Mesendoderm (in vitro differentiated cells): ENCODE data around the gene IFNA4.
"Not testable (repeated sequence)": the region's sequence is repeated elsewhere in the genome, so short reads cannot be mapped to it uniquely, and the experiment has no call there.

ENCODE experiments used
- DNase-seq: peaks from one replicate; pipeline ENCODE4 v3.0.0; 2013
- H2AK5ac ChIP-seq: 2 replicates; pipeline ENCODE4 v1.6.1; 2013; ENCODE audit warnings: low read length, inconsistent platforms
- H2BK120ac ChIP-seq: 2 replicates; pipeline ENCODE4 v1.6.1; 2013; ENCODE audit warnings: low read depth, mild to moderate bottlenecking, low read length, moderate library complexity, mixed read lengths
- H2BK15ac ChIP-seq: replicated peaks from 2 replicates; pipeline ENCODE4 v1.6.1; 2013; ENCODE audit warnings: low read depth, mild to moderate bottlenecking, moderate library complexity
- H2BK5ac ChIP-seq: 2 replicates; pipeline ENCODE4 v1.6.1; 2013; ENCODE audit warnings: low read length, inconsistent platforms
- H3K18ac ChIP-seq: 2 replicates; pipeline ENCODE4 v1.6.1; 2013; ENCODE audit warnings: mild to moderate bottlenecking, low read length, mixed read lengths
- H3K23ac ChIP-seq: one replicate; pipeline ENCODE4 v1.6.1; 2013; ENCODE audit warnings: low read length
- H3K27ac ChIP-seq: 2 replicates; pipeline ENCODE4 v1.5.1; 2013; ENCODE audit warnings: low read depth, mild to moderate bottlenecking, inconsistent platforms, low read length, moderate library complexity
- H3K27me3 ChIP-seq: 2 replicates; pipeline ENCODE4 v1.6.1; 2013; ENCODE audit warnings: low read length, control low read depth, mild to moderate bottlenecking, inconsistent platforms; ENCODE audit not compliant: insufficient read depth, poor library complexity
- H3K36me3 ChIP-seq: 2 replicates; pipeline ENCODE4 v1.6.1; 2013; ENCODE audit warnings: low read length, inconsistent platforms; ENCODE audit not compliant: control insufficient read depth, insufficient read depth
- H3K4ac ChIP-seq: one replicate; pipeline ENCODE4 v1.6.1; 2013; ENCODE audit warnings: low read depth, mild to moderate bottlenecking, low read length, moderate library complexity
- H3K4me1 ChIP-seq: 2 replicates; pipeline ENCODE4 v1.6.1; 2013; ENCODE audit warnings: low read depth, low read length, inconsistent platforms; ENCODE audit not compliant: control insufficient read depth
- H3K4me2 ChIP-seq: 2 replicates; pipeline ENCODE4 v1.6.1; 2013; ENCODE audit warnings: low read length
- H3K4me3 ChIP-seq: 2 replicates; pipeline ENCODE4 v1.5.1; 2013; ENCODE audit warnings: mild to moderate bottlenecking, low read length
- H3K56ac ChIP-seq: one replicate; pipeline ENCODE4 v1.6.1; 2013; ENCODE audit warnings: low read length
- H3K79me1 ChIP-seq: 2 replicates; pipeline ENCODE4 v1.6.1; 2013; ENCODE audit warnings: low read length, inconsistent platforms
- H3K79me2 ChIP-seq: 2 replicates; pipeline ENCODE4 v1.6.1; 2013; ENCODE audit warnings: mild to moderate bottlenecking, low read length; ENCODE audit not compliant: control insufficient read depth, insufficient read depth
- H3K9ac ChIP-seq: 2 replicates; pipeline ENCODE4 v1.6.1; 2013; ENCODE audit warnings: low read length, inconsistent platforms
- H4K5ac ChIP-seq: one replicate; pipeline ENCODE4 v1.6.1; 2013; ENCODE audit warnings: low read length
- H4K8ac ChIP-seq: one replicate; pipeline ENCODE4 v1.6.1; 2013; ENCODE audit warnings: low read depth, mild to moderate bottlenecking, control low read depth, low read length, moderate library complexity
- WGBS: extraction: QIAGEN DNeasy Blood & Tissue Kit; methylation state at CpG from one replicate; pipeline ENCODE4 v1.1.7; 2013; ENCODE audit warnings: low lambda C conversion rate, missing lambda C conversion rate; ENCODE audit not compliant: insufficient coverage; ENCODE audit errors: extremely low coverage; 5-methylcytosine and 5-hydroxymethylcytosine counted together

Gene IFNA4

DNA sequence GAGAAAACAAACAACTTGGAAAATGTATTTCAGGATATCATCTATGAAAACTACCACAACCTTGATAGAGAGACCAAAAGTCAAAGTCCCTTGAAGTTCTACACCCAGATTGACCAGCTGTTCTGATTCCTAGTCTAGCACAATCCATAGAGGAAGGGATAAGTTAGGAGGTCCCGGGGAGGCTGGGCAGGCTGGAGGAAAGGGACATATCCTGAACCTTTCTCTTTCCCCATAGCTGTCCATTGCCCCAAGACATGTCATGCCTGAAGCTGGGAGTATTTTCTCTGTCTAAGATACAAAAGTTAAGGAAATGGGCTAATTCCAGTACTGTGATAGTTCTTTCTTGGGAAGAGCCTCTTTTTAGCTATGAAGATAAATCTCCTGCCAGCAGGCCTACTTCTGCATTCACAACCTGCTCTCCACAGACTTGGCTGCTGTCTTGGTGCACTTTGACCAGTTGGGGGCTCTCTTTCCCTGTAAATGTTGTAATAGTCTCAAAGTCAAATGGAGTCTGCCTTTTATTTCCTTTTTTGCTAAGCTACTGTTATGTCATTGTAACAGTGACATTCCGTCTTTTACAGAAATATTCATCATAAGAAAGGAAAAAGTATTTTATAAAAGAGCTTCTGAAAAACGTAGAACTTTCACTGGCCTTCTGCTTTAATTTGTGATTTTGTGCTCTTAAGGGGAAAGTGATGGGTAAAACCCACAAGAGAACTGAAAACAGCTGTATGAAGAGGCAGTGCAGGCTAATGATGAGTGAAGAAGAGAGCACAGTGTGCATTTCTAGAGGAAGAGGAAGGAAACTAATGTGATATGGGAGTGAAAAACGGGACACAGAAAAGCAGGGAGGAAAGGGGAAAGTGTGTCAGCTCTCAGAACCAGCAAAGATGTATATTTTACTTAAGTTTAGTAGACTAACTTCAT lies 4.3 kb downstream of the IFNA4 start:
- no CpG with 5 or more reads among the region's 4 CpGs for WGBS
- not testable (repeated sequence) for H3K27ac ChIP-seq, H3K4me2 ChIP-seq, H3K4me3 ChIP-seq, H3K36me3 ChIP-seq, H2BK120ac ChIP-seq, H3K4ac ChIP-seq, H4K8ac ChIP-seq, H3K27me3 ChIP-seq, H3K23ac ChIP-seq, H3K79me2 ChIP-seq, H3K4me1 ChIP-seq, H2BK5ac ChIP-seq, H2BK15ac ChIP-seq, H3K18ac ChIP-seq, H2AK5ac ChIP-seq, H4K5ac ChIP-seq, H3K79me1 ChIP-seq, H3K56ac ChIP-seq, H3K9ac ChIP-seq
- DNase-seq, result peak; percentile 39

GRCh38 chr9:21174671-21175070 lies 12.7 kb downstream of the IFNA4 start:
- Histone ChIP-seq H3K4me1 (no peaks in the 10 kb centered on the region), H3K27me3 (no peaks in the 10 kb centered on the region), H3K79me2 (no peaks in the 10 kb centered on the region), H3K4ac (no peak overlapping the region), H3K27ac (no peak overlapping the region), H2BK120ac (no peak overlapping the region), H2BK5ac (no peak overlapping the region), H2BK15ac (no peak overlapping the region), H3K9ac (no peak overlapping the region), H3K79me1 (no peaks in the 10 kb centered on the region), H3K56ac (no peak overlapping the region), H4K5ac (no peak overlapping the region), H2AK5ac (no peak overlapping the region), H4K8ac (no peak overlapping the region), H3K4me2 (no peak overlapping the region), H3K23ac (no peak overlapping the region), H3K18ac (no peak overlapping the region), H3K36me3 (no peaks in the 10 kb centered on the region), H3K4me3 (no peak overlapping the region)
- DNase-seq, result no peak
- no CpG with 5 or more reads among the region's 2 CpGs for WGBS

DNA sequence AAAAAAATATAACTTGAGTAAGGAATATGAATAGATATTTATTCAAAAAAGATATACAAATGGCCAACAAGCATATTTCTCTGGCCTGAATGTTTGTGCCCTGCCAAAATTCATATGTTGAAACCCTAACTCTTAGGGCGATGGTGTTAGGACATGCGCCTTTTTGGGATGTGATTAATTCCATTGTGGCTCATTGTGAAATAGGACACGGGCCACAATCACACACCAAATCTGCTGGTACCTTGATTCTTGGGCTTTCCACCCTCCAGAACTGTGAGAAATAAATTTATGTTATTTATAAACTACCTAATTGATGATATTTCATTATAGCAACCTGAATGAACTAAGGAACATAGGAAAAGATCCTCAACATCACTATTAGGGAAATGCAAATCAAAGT lies 15.2 kb downstream of the IFNA4 start:
- WGBS, result no CpG with 5 or more reads among the region's 3 CpGs
- Histone ChIP-seq H4K5ac (no peak overlapping the region), H2AK5ac (no peak overlapping the region), H3K27me3 (no peaks in the 10 kb centered on the region), H3K56ac (no peak overlapping the region), H3K23ac (no peak overlapping the region), H3K79me1 (no peaks in the 10 kb centered on the region), H3K9ac (no peak overlapping the region), H3K18ac (no peak overlapping the region), H3K79me2 (no peaks in the 10 kb centered on the region), H3K4me3 (no peak overlapping the region), H3K4ac (no peak overlapping the region), H3K4me1 (no peaks in the 10 kb centered on the region), H2BK120ac (no peak overlapping the region), H3K27ac (no peak overlapping the region), H4K8ac (no peak overlapping the region), H3K4me2 (no peak overlapping the region), H3K36me3 (no peaks in the 10 kb centered on the region), H2BK5ac (no peak overlapping the region), H2BK15ac (no peak overlapping the region)
- DNase-seq, result no peak

DNA sequence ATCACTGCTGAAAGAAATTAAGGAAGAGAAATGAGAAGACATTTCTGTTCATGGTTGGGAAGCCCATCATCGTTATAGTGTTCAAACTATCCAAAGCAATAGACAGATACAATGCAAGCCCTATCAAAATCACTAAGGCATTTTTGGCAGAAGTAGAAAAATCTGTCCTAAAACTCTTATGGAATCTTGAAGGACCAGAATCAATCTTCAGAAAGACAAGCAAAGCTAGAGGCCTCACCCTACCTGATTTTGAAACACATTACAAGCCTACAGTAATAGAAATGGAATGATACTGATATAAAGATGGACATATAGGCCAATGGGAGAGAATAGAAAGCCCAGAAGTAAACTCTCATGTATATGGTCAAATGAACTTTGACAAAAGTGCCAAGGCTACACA lies 16.0 kb downstream of the IFNA4 start:
- Histone ChIP-seq H2BK5ac (no peak overlapping the region), H3K4me1 (no peaks in the 10 kb centered on the region), H3K36me3 (no peaks in the 10 kb centered on the region), H2BK120ac (no peak overlapping the region), H3K4me3 (no peak overlapping the region), H4K5ac (no peak overlapping the region), H3K79me1 (no peaks in the 10 kb centered on the region), H2BK15ac (no peak overlapping the region), H3K18ac (no peak overlapping the region), H4K8ac (no peak overlapping the region), H3K4me2 (no peak overlapping the region), H2AK5ac (no peak overlapping the region), H3K9ac (no peak overlapping the region), H3K27ac (no peak overlapping the region), H3K79me2 (no peaks in the 10 kb centered on the region), H3K56ac (no peak overlapping the region), H3K23ac (no peak overlapping the region), H3K4ac (no peak overlapping the region), H3K27me3 (no peaks in the 10 kb centered on the region)
- no CpG with 5 or more reads among the region's 1 CpG for WGBS
- DNase-seq, result no peak

DNA sequence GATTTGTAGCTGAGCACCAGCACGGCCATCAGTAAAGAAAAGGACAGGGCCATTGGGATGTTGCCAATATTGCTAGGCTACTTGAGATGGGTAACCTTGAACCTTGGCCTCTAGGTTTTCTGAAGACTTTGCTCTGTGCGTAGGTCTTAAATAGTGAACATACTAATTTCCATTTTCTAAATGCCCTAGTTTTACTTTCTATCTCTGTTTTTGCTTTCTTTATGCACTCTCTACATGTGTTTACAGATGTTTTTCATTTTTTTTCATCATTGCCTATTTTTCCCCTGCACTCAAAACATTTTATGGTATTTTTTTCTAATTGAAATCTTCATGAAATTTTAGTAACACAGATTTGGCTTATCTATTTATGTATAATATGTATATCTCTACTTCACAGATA lies 20.8 kb downstream of the IFNA4 start, which contains the start of gene IFNA21:
IFNA21 (minus strand) TSS at position 101 of the 400 bp plus-strand sequence; CDS start at position 53, 48 bp downstream.
- not testable (repeated sequence) for H2BK15ac ChIP-seq, H2BK5ac ChIP-seq, H3K36me3 ChIP-seq, H3K9ac ChIP-seq, H3K4me3 ChIP-seq, H3K79me2 ChIP-seq, H3K18ac ChIP-seq, H3K27me3 ChIP-seq, DNase-seq, H2BK120ac ChIP-seq, H3K4me2 ChIP-seq, H2AK5ac ChIP-seq, H3K4ac ChIP-seq, H4K5ac ChIP-seq, H3K56ac ChIP-seq, H3K27ac ChIP-seq, H3K23ac ChIP-seq, H3K79me1 ChIP-seq, H4K8ac ChIP-seq, H3K4me1 ChIP-seq
- no CpG with 5 or more reads among the region's 2 CpGs for WGBS
